ENCODE data around the gene HIVEP3.

The HIVEP3 gene

GRCh38 chr1:41587791-41588190 lies 330.9 kb downstream of the HIVEP3 start:
- DNase-seq (ENCODE audit: low read depth), result no peak
- H3K4me3 ChIP-seq (ENCODE audit: low read depth, low read length), result no peak overlapping the region
- no peak for TF ChIP-seq CTCF (IDR thresholded peaks at IDR 0.05; ENCODE audit: insufficient read depth, low read depth, low read length, missing control alignments)

- no peak overlapping the region for H3K4me3 ChIP-seq (ENCODE audit: low read depth, low read length)
- TF ChIP-seq CTCF (IDR thresholded peaks at IDR 0.05; ENCODE audit: insufficient read depth, low read depth, low read length, missing control alignments), result no peak
- DNase-seq (ENCODE audit: low read depth), result no peak
These were observed 332.5 kb downstream of the HIVEP3 start for GRCh38 chr1:41586230-41586629.

- no peak for DNase-seq (ENCODE audit: low read depth)
- H3K4me3 ChIP-seq (ENCODE audit: low read depth, low read length), result no peak overlapping the region
- TF ChIP-seq CTCF (IDR thresholded peaks at IDR 0.05; ENCODE audit: insufficient read depth, low read depth, low read length, missing control alignments), result no peak
These were observed 334.8 kb downstream of the HIVEP3 start for GRCh38 chr1:41583658-41584547.

- no peak for TF ChIP-seq CTCF (IDR thresholded peaks at IDR 0.05; ENCODE audit: insufficient read depth, low read depth, low read length, missing control alignments)
- no peak overlapping the region for H3K4me3 ChIP-seq (ENCODE audit: low read depth, low read length)
These were observed 335.7 kb downstream of the HIVEP3 start for GRCh38 chr1:41582851-41583657.

GRCh38 chr1:41582351-41582750 lies 336.4 kb downstream of the HIVEP3 start:
- no peak for TF ChIP-seq CTCF (IDR thresholded peaks at IDR 0.05; ENCODE audit: insufficient read depth, low read depth, low read length, missing control alignments)
- no peak for DNase-seq (ENCODE audit: low read depth)
- H3K4me3 ChIP-seq (ENCODE audit: low read depth, low read length), result no peak overlapping the region

More at GRCh38 chr1:41582851-41583657, 335.7 kb downstream of the HIVEP3 start:
- DNase-seq (ENCODE audit: low read depth), result no peak

GRCh38 chr1:41582004-41582325 lies 336.8 kb downstream of the HIVEP3 start:
- DNase-seq (ENCODE audit: low read depth), result no peak
- H3K4me3 ChIP-seq (ENCODE audit: low read depth, low read length), result no peak overlapping the region

More at GRCh38 chr1:41582004-41582325, 336.8 kb downstream of the HIVEP3 start:
- TF ChIP-seq CTCF (IDR thresholded peaks at IDR 0.05; ENCODE audit: insufficient read depth, low read depth, low read length, missing control alignments), result no peak

All from GM12865 (cell line).